ENCODE results near the gene CCK.

The CCK gene

GRCh38 chr3:42269647-42270046 is 3.7 kb upstream of the CCK start:
- no peak for DNase-seq (ENCODE audit: low read depth in 2 of 2)

- no peak for DNase-seq (ENCODE audit: low read depth in 2 of 2)
Observed at GRCh38 chr3:42267878-42268277, 1.9 kb upstream of the CCK start.

DNA sequence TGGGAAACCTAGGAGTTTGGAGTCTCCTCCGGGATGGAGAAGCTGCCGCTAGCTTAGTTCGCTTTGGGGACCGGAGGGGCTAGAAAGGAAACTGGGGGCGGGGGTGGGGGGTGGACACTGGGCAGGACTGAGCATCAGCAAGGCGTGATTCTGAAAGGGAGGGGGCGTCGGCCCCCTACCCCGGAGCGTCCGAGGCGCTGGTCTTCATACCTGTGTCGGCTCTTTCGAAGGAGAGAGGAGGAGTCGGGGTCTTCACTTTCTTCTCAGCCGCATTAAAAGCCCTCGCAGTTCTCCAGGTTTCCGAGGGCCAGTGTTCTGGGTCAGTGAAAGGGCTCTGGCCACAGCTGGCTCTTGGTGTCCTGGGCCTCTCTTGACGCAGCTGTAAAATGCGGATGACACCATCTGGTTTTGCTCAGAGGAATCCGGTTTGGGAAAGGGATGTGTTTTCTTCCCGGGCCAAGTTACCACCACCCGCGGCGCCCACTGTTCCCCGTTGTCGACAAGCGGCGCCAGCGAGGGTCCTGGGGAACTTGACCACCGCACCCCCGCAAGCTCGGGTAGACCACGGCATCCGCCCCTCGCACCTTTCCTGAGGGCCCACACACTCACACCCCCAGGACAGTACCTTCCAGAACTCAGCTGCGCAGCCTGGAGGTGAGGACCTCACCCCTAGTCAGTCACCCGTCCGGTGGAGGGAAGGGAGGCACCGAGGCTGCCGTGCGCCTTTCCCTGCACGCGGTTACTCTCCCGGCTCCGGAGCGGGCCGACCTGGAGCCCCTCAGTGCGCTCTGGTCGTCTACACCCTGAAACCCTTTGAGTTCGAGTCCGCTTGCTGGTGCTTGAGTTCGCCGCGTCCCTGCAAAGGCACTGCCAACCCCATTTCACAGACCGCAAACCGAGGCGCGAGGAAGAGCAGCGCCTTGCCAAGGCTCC is 660 bp downstream of the CCK start:
- no peak for DNase-seq (ENCODE audit: low read depth in 2 of 2)

DNA sequence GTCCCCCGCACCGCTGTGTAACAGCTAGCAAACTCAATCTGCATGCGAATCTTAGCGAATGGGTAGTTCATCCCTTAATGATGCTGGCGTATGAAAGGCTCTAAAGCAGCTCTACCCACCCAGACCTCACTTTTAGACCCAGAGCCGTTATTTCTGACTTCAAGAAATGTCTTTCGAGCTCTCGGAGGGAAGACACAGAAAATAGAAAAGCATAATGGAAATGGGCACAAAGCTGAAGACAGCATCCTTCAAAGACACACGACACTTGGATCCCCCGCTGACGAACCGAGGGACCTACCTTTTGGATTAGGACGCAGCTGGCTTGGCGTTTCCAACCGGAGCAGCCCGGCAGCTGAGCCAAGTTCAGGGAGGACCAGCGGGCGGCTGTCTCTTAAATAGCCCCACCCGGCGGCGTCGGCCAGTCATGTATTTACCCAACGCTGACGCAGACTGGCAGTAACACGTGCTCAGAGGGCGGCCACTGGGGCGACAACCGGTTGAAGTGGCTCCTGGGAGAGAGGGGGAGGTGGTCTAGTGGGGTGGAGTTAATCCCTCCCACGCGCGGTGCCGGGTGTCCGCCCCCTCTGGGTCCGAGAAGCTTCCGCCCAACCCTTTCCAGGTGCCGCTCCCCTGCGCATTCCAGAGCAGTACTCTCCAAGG is 1.5 kb downstream of the CCK start:
- peak in 1 of 2 donors; percentile 33 for DNase-seq (ENCODE audit: low read depth in 2 of 2)

DNA sequence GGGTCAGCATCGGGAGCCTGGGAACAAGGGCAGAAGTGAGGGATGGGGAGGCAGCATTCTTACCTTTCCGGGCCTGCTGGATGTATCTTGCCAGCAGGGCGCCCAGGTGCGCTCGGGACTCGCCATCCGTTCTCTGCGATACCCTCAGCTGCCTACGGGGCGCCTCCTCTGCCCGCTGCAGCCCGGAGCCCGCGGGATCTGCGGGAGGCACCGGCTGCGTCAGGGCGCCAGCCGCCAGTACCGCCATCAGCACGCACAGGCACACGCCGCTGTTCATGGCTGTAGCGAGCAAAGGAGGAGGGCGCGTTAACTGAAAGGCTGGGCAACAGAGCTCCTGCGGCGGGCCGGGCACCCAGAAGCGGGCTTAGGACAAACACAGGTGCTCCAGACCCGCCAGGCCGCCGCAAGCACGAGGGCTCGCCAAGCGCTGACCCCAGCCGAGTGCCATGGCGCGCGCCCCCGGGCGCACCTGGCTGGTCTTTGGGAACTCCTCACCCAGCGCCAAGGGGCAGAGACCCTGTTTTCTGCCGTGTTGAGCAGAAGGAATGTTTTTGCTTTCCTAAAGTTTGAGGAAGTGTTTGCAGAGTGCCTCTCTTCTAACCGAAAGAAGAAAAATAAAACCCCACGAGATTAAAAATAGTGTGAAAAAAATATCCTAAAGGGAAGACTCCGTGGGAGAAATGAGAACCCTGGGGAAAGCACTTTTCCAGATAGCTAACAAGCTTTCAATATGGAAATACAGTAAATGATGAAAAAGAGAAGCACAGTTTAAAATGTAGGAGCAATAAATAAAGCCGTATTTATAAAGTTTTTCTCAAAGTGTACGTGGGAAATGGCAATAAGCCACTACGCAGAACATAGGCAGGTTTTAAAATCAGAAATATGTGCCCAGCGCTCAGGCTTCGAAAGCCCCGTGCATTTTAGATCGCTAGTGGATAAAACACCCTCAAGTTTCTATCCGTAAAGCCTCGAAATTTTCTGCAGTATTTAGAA is 2.3 kb downstream of the CCK start:
- peak in 1 of 2 donors; percentile 13 for DNase-seq (ENCODE audit: low read depth in 2 of 2)

DNA sequence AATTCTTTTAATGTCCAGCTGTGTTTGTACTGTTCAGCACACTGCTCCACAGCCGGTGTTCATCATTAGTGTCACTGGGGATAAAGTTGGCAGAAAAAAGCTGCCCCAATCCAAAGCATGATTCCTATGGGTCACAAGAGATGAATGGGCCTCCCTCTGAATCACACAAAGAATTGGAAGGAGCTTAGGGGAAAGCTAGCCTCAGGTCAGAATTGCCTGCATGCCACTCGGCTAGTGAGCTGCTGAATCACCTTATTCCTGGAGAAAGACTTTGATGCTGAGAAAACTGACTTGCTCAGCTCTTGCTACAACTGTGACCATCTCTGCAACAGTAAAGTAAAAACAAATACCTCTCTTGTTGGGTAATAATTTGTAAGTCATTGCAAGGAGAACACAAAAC is 3.5 kb downstream of the CCK start:
- DNase-seq (ENCODE audit: low read depth in 2 of 2): no peak

DNA sequence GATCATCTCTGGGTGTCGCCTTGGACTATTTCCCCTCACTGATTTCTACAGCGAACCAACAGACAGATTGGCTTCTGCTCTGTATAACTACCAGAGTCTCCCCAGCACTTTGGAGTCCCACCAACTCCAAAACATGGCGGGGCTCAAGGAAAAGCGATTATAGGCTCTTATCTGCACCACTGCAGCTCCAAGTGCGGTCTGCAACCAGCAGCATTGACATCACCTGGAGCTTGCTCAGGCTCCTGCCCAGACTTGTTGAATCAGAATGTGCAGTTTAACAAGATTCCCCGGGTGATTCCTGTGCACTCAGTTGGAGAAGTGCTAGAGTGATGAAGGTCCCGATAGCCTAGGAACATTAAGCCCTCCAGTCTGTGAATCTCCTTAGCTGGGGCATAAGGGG is 9.0 kb downstream of the CCK start:
- DNase-seq (ENCODE audit: low read depth in 2 of 2): no peak

DNA sequence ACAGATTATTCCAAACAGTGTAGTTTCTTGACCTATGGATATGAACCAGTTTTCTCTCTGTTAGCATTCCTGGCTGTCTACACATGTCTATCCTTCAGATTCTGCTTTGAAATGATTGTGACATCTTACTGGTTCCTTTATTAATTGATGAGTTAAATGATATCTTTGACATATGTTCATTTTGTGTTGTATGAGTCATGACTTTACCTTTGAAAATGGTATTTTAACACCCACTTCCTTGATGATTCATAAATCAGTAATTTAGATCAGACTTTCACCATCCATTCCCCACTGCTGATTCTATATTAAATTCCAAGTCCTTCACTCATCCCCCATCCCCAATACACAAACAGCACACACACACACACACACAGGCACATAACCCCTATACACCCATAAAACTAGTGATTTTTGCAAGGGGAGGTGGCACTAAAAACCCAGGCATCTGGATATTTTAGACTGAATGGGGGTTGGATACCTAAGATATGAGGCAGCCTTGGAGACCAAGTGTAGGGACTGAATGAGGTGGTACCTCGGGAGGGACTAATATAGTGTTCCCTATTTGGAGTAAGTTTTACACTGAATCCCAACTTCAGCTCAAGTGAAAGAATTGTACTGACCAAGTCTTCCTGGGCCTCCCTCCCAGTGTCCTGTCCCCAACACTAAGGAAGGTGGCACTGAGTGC is 9.7 kb downstream of the CCK start:
- no peak for DNase-seq (ENCODE audit: low read depth in 2 of 2)

DNA sequence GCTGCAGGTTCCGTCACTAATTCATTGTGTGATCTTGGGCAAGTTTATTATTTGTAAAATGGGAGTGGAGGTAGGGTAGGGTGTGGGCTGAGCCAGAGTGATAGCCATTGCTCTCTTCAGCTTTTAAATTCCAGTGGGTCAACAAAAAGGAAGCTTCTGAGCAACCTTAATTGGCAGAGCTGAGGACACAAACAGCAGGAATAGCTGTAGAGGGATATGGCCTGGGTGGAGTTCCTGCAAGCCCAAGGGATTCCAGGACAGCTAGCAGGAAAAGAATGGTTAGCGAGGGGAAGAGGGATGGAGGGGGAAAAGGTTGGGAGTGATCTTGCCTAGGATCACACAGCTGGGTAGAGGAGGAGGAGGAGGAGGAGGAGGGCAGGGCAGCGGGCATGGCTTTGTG is 11.4 kb downstream of the CCK start:
- DNase-seq (ENCODE audit: low read depth in 2 of 2): no peak

- DNase-seq (ENCODE audit: low read depth in 2 of 2): no peak
Observed at GRCh38 chr3:42250761-42251160, 15.2 kb downstream of the CCK start.

- peak; percentile 27 to 47 for DNase-seq (ENCODE audit: low read depth in 2 of 2)
Observed at GRCh38 chr3:42247576-42248027, 18.4 kb downstream of the CCK start.

- no peak for DNase-seq (ENCODE audit: low read depth in 2 of 2)
Observed at GRCh38 chr3:42246091-42246490, 19.9 kb downstream of the CCK start.

GRCh38 chr3:42236611-42237010 is 29.4 kb downstream of the CCK start:
- no peak for DNase-seq (ENCODE audit: low read depth in 2 of 2)

- DNase-seq (ENCODE audit: low read depth in 2 of 2): no peak
Observed at GRCh38 chr3:42235532-42235931, 30.5 kb downstream of the CCK start.

- no peak for DNase-seq (ENCODE audit: low read depth in 2 of 2)
Observed at GRCh38 chr3:42230860-42231259, 35.1 kb downstream of the CCK start.

DNA sequence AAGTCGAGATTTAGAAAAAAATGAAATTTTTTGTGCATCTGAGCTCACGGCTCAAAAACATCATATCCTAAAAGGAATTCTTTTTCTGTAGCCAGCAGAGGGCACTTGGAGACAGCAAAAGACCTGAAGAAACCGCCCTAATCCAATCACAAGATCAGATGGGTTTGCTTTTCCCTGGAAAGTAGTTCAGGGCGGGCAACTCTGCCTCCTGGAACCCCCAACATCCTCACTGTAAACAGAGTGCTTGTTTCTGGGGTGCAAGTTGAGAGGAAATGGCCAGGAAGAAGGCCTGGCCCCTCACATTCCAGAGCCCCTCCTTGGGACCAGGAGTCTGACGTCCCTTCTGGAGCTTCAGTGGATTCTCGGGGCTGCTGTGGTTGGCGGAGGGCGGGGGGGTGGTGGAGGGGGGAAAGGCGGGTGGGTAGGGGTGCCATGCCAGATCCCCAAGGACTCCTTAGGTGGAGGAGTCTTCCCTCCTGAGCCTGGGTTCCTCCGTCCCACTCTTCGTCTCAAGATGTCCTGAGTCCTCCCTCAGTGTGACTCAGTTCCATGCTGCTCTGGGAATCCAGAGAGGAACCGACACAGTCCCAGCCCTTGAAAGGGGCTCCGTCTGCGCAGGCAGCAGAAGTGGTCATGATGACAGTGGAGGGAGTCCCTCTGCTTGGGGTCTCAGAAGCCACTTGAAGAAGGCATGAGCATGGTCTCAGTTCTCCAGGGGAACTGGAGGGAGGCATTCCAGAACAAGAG is 35.9 kb downstream of the CCK start:
- DNase-seq (ENCODE audit: low read depth in 2 of 2): no peak

GRCh38 chr3:42229266-42229941 is 36.6 kb downstream of the CCK start:
- no peak for DNase-seq (ENCODE audit: low read depth in 2 of 2)

- DNase-seq (ENCODE audit: low read depth in 2 of 2): no peak
Observed at GRCh38 chr3:42228796-42229195, 37.2 kb downstream of the CCK start.

DNA sequence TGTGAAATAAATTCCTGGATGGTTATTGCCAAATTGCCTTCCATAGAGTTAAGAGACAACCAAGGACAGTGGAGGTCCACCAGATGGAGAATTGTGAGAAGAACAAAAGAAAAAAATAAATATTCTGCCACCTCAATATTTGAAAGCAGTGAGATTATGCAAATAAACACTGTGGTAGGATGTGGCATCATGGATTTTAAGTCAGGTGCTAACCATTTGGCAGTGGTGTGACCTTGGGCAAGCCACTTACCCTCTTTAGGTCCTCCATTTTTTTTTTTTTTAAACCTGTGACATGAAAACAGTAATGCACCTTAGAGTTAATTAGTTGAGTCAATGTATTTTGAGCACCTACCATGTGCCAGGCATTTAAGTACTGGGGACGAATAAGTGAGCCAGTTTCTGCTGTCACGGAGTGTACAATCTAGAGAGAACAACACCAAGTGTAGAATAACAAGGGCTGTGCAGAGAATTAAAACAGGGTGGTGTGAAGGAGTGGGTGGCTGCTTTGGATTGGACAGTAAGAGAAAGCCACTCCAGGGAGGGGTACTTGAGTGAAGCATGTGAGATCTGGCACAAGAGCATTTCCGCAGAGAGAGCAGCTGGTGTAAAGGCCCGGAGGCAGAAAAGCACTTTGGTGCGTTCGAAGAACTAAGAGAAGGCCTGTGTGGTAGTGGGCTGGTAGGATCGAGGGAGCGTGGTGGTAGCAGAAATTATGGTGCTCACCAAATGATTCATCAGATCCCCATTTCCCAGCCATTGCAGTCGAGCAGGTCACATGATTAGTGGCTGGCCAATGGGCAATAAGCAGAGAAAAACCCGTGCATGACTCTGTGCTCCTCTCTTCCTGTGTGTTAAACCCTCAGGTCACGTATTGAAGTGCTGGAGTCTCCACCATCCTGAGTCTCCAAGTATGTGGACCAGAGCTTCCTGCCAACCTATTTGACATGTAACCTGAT is 39.2 kb downstream of the CCK start:
- no peak for DNase-seq (ENCODE audit: low read depth in 2 of 2)
